Neural cell (in vitro differentiated cells): ENCODE data around the gene NOP9. TPM values are rescaled to one million over a fixed set of nuclear protein-coding genes. Genes with fewer than 3 reads are reported as not detected.

Experiments used
- H2AFZ ChIP-seq: fragments of 200-600, 300-800 bp; sonication (generic), shearing (Covaris generic); 2 replicates; pipeline ENCODE4 v1.6.0; 2014; ENCODE audit warnings: low read depth, mild to moderate bottlenecking, antibody characterized with exemption, low read length, moderate library complexity
- H3F3A ChIP-seq: fragments of 200-600 bp; shearing (Covaris generic); 2 replicates; pipeline ENCODE4 v1.6.1; 2016; ENCODE audit warnings: mild to moderate bottlenecking, moderate library complexity, mixed read lengths, antibody characterized with exemption, low read length; ENCODE audit not compliant: insufficient read depth, poor library complexity, severe bottlenecking
- H3K27ac ChIP-seq: fragments of 200-600, 300-800 bp; sonication (generic), shearing (Covaris generic); 2 replicates; pipeline ENCODE4 v1.5.1; 2014; ENCODE audit warnings: mild to moderate bottlenecking, low read length, moderate library complexity
- H3K27me3 ChIP-seq: fragments of 300-800, 200-600 bp; sonication (generic), shearing (Covaris generic); 2 replicates; pipeline ENCODE4 v1.6.0; 2014; ENCODE audit warnings: mild to moderate bottlenecking, low read depth, low read length, moderate library complexity; ENCODE audit not compliant: insufficient read depth
- H3K36me3 ChIP-seq: fragments of 300-800, 200-600 bp; sonication (generic), shearing (Covaris generic); 2 replicates; pipeline ENCODE4 v1.5.1; 2014; ENCODE audit warnings: mild to moderate bottlenecking, antibody characterized with exemption, low read length, moderate library complexity; ENCODE audit not compliant: insufficient read depth
- H3K4me2 ChIP-seq: fragments of 300-800, 200-600 bp; sonication (generic), shearing (Covaris generic); 2 replicates; pipeline ENCODE4 v1.6.0; 2014; ENCODE audit warnings: mild to moderate bottlenecking, low read length
- H3K4me3 ChIP-seq: fragments of 300-800, 200-600 bp; sonication (generic), shearing (Covaris generic); 2 replicates; pipeline ENCODE4 v1.5.1; 2014; ENCODE audit warnings: mild to moderate bottlenecking, low read length, moderate library complexity
- H3K79me2 ChIP-seq: fragments of 200-600 bp; shearing (Covaris generic); replicated peaks from 2 replicates; pipeline ENCODE4 v1.6.0; 2014; ENCODE audit warnings: mild to moderate bottlenecking, low read length, moderate library complexity; ENCODE audit not compliant: insufficient read depth
- H3K9ac ChIP-seq: fragments of 300-800, 200-600 bp; sonication (generic), shearing (Covaris generic); 2 replicates; pipeline ENCODE4 v1.6.1; 2016; ENCODE audit warnings: mild to moderate bottlenecking, low read length, mixed read lengths
- H3K9me2 ChIP-seq: fragments of 200-600 bp; shearing (Covaris generic); 2 replicates; pipeline ENCODE4 v1.6.1; 2016; ENCODE audit warnings: mild to moderate bottlenecking, low read length, mixed read lengths; ENCODE audit not compliant: insufficient read depth
- H3K9me3 ChIP-seq: fragments of 200-600, 300-800 bp; sonication (generic), shearing (Covaris generic); 2 replicates; pipeline ENCODE4 v1.6.1; 2016; ENCODE audit warnings: mild to moderate bottlenecking, mixed run types, low read length, moderate library complexity, mixed read lengths
- H4K20me1 ChIP-seq: fragments of 200-600 bp; shearing (Covaris generic); 2 replicates; pipeline ENCODE4 v1.6.1; 2016; ENCODE audit warnings: mild to moderate bottlenecking, mixed run types; ENCODE audit not compliant: insufficient read depth
- EP300 ChIP-seq: fragments of 450-650 bp; conservative IDR thresholded peaks from 2 replicates; pipeline ENCODE4 v1.6.1; 2014; ENCODE audit warnings: antibody characterized with exemption, mild to moderate bottlenecking, moderate library complexity; ENCODE audit not compliant: poor library complexity, severe bottlenecking
- EZH2 ChIP-seq: fragments of 200-600, 300-800 bp; shearing (Covaris generic), sonication (generic); IDR thresholded peaks from 2 replicates; pipeline ENCODE4 v1.6.1; 2014; ENCODE audit warnings: antibody characterized with exemption, low read length, borderline replicate concordance, mild to moderate bottlenecking; ENCODE audit not compliant: insufficient read depth, poor library complexity, severe bottlenecking
- MXI1 ChIP-seq: fragments of 450-650 bp; conservative IDR thresholded peaks from 2 replicates; pipeline ENCODE4 v1.6.1; 2014; ENCODE audit warnings: antibody characterized with exemption, mild to moderate bottlenecking; ENCODE audit not compliant: poor library complexity, severe bottlenecking
- POLR2AphosphoS5 ChIP-seq: IDR thresholded peaks from 2 replicates; pipeline ENCODE4 v1.6.1; 2012
- RAD21 ChIP-seq: fragments of 450-650 bp; conservative IDR thresholded peaks from 2 replicates; pipeline ENCODE4 v1.6.1; 2014; ENCODE audit warnings: antibody characterized with exemption, mild to moderate bottlenecking, moderate library complexity
- SMC3 ChIP-seq: fragments of 450-650 bp; conservative IDR thresholded peaks from 2 replicates; pipeline ENCODE4 v1.6.1; 2014; ENCODE audit warnings: antibody characterized with exemption, mild to moderate bottlenecking, moderate library complexity; ENCODE audit not compliant: poor library complexity
- TAF1 ChIP-seq: IDR thresholded peaks from 2 replicates; pipeline ENCODE4 v1.6.1; 2012; ENCODE audit warnings: low read depth
- polyA plus RNA-seq: library from polyadenylated mRNA; depleted of rRNA; stranded (reverse); fragments of >200 nt; gene quantifications from 2 replicates; pipeline ENCODE4 v1.2.3, GENCODE V29; 2014
- TF ChIP-seq, protein P1 (sequence below): IDR thresholded peaks from 2 replicates; pipeline ENCODE4 v1.6.1; 2012; ENCODE audit warnings: borderline replicate concordance
- TF ChIP-seq, protein P2 (sequence below): fragments of 450-650 bp; IDR thresholded peaks from 2 replicates; pipeline ENCODE4 v1.5.1; 2014; ENCODE audit warnings: antibody characterized with exemption, mild to moderate bottlenecking, moderate library complexity; ENCODE audit not compliant: poor library complexity, severe bottlenecking

Gene NOP9
- polyA plus RNA-seq, 1 donor from 2014 or later, result 13.0 TPM

DNA sequence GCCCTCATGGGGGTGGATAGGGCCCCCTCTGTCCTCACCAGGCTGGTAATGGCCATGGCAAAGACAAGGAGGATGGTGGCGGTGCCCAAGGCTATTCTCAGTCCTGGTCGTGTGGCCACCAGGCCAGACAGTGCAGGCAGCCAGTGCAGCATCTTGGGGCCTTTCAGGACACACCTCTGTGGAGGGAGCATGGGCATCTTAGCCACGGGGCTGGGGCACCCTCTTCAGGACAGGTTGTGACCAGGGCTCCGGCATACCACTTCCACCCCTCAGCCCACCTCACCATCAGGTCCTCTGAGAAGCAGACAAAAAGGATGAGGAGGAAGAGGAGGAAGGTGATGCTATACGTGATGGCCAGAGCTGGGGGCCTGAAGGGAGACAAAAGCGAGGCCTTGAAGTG, 24.4 kb downstream of the NOP9 start:
- H3K9me2 ChIP-seq, result no peaks in the 10 kb centered on the region
- H4K20me1 ChIP-seq, result no peaks in the 10 kb centered on the region
- H3K36me3 ChIP-seq, result no peaks in the 10 kb centered on the region
- TF ChIP-seq POLR2AphosphoS5 (no peak), RAD21 (no peak), MXI1 (no peak), EP300 (no peak), TAF1 (no peak), SMC3 (no peak), EZH2 (no peak)
- TF ChIP-seq, protein P1, sequence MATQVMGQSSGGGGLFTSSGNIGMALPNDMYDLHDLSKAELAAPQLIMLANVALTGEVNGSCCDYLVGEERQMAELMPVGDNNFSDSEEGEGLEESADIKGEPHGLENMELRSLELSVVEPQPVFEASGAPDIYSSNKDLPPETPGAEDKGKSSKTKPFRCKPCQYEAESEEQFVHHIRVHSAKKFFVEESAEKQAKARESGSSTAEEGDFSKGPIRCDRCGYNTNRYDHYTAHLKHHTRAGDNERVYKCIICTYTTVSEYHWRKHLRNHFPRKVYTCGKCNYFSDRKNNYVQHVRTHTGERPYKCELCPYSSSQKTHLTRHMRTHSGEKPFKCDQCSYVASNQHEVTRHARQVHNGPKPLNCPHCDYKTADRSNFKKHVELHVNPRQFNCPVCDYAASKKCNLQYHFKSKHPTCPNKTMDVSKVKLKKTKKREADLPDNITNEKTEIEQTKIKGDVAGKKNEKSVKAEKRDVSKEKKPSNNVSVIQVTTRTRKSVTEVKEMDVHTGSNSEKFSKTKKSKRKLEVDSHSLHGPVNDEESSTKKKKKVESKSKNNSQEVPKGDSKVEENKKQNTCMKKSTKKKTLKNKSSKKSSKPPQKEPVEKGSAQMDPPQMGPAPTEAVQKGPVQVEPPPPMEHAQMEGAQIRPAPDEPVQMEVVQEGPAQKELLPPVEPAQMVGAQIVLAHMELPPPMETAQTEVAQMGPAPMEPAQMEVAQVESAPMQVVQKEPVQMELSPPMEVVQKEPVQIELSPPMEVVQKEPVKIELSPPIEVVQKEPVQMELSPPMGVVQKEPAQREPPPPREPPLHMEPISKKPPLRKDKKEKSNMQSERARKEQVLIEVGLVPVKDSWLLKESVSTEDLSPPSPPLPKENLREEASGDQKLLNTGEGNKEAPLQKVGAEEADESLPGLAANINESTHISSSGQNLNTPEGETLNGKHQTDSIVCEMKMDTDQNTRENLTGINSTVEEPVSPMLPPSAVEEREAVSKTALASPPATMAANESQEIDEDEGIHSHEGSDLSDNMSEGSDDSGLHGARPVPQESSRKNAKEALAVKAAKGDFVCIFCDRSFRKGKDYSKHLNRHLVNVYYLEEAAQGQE, result no peak
- TF ChIP-seq, protein P2, sequence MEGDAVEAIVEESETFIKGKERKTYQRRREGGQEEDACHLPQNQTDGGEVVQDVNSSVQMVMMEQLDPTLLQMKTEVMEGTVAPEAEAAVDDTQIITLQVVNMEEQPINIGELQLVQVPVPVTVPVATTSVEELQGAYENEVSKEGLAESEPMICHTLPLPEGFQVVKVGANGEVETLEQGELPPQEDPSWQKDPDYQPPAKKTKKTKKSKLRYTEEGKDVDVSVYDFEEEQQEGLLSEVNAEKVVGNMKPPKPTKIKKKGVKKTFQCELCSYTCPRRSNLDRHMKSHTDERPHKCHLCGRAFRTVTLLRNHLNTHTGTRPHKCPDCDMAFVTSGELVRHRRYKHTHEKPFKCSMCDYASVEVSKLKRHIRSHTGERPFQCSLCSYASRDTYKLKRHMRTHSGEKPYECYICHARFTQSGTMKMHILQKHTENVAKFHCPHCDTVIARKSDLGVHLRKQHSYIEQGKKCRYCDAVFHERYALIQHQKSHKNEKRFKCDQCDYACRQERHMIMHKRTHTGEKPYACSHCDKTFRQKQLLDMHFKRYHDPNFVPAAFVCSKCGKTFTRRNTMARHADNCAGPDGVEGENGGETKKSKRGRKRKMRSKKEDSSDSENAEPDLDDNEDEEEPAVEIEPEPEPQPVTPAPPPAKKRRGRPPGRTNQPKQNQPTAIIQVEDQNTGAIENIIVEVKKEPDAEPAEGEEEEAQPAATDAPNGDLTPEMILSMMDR, result no peak
- H2AFZ ChIP-seq, result no peak overlapping the region
- no peaks in the 10 kb centered on the region for H3K79me2 ChIP-seq
- H3K9me3 ChIP-seq, result no peaks in the 10 kb centered on the region
- H3K9ac ChIP-seq, result no peak overlapping the region
- peaks cover 7% of the 10 kb centered on the region for H3K27me3 ChIP-seq
- no peak overlapping the region for H3K27ac ChIP-seq
- no peak overlapping the region for H3K4me2 ChIP-seq
- H3F3A ChIP-seq, result no peaks in the 10 kb centered on the region
- H3K4me3 ChIP-seq, result no peak overlapping the region

DNA sequence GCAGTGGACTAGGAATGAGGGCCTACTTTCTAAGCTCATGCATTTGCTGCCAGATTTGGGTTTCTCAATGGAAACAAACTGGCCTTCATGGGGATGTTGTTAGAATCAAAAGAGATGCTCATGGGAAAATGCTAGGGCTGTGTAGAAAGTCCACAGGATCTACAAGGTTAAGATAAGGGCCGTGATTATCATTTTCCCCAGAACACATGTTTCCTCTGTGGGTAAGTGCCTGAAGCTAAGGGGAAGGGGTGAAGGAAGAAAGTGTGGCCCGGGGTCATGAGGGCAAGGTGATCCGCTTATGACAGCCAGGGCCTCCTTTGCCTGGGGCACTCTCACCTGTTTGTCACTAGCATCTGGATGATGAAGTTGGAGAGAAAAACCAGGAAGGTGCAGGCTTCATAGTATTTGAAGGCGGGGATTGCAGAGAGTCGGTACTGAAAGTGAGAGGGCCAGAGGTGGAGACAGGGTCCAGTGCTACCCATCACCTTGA, 25.4 kb downstream of the NOP9 start:
- TF ChIP-seq, protein P2, result no peak
- TF ChIP-seq EZH2, result no peak
- TF ChIP-seq EP300, result no peak
- no peak for TF ChIP-seq POLR2AphosphoS5
- no peak for TF ChIP-seq SMC3
- no peak for TF ChIP-seq TAF1
- TF ChIP-seq, protein P1, result no peak
- no peak for TF ChIP-seq MXI1
- TF ChIP-seq RAD21, result no peak
- no peaks in the 10 kb centered on the region for H4K20me1 ChIP-seq

More for the DNA sequence above, 25.4 kb downstream of the NOP9 start:
- H3F3A ChIP-seq, result no peaks in the 10 kb centered on the region
- no peak overlapping the region for H3K27ac ChIP-seq
- no peak overlapping the region for H2AFZ ChIP-seq
- no peak overlapping the region for H3K4me3 ChIP-seq
- no peaks in the 10 kb centered on the region for H3K9me3 ChIP-seq
- no peaks in the 10 kb centered on the region for H3K9me2 ChIP-seq
- H3K4me2 ChIP-seq, result no peak overlapping the region
- H3K79me2 ChIP-seq, result no peaks in the 10 kb centered on the region
- no peak overlapping the region for H3K9ac ChIP-seq
- H3K36me3 ChIP-seq, result no peaks in the 10 kb centered on the region
- no peaks in the 10 kb centered on the region for H3K27me3 ChIP-seq
